GM21737 (cell line): ENCODE data around the gene SSU72.
"Not testable (repeated sequence)": the region's sequence is repeated elsewhere in the genome, so short reads cannot be mapped to it uniquely, and the experiment has no call there.

Experiments
- ATAC-seq: cut with Tn5 transposase; IDR thresholded peaks from one replicate; pipeline ENCODE4 v1.9.1; 2021; ENCODE audit warnings: mild to moderate bottlenecking, moderate library complexity; ENCODE audit not compliant: unreplicated experiment

Gene SSU72

DNA sequence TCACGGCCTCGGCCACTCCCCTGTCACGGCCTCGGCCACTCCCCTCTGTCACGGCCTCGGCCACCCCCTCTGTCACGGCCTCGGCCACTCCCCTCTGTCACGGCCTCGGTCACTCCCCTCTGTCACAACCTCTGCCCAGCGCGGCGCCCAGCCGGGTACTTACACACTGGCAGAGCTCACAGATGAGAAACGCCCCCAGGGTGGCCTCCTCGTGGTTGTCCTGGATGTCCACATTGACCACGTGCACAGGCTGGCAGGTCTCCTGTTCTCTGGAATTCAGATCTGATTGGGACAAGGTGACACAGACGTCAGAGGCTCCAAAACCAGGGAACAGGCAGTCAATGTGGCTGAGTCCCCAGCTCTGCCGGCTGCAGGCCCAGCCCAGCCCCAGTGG lies 31.0 kb downstream of the SSU72 start:
- ATAC-seq = no peak

DNA sequence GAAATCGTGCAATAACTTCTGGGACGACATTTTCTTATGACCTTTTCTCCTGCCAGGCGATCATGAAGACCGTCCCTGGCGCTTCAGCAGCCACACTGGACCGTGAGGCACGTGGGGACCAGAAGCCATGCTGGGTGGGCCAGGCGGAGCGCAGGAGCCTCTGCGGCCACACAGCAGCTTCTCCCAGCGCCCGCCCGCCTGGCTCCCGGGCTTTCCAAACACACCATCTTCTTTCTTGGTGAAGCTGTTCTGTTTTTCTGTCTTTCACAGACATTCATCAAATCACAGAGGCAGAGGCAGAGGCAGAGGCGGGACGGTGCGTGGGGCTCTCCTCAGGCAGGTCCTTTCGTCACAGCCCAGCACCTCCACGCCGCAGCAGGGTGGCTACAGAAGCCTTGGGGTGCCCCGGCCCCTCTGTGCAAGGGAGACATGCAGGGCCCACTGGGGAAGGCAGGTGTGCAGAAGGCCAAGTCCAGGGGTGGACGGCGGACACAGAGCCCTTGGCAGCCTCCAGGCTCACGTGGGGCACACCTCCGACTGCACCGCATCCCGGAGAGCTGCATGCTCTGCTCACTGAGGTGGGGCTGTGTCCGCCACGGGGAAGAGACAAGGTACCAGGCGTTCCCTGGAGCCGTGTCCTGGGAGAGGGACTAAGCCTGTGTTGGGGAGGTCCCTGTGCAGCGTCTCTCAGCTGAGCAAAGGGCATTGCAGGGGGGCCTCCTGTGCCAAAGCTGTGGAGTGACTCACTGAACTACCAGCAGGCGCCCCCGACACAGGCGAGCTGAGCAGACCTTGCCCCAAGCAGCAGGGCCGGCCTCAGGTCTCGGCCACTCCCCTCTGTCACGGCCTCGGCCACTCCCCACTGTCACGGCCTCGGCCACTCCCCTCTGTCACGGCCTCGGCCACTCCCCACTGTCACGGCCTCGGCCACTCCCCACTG lies 31.6 kb downstream of the SSU72 start:
- no peak for ATAC-seq

DNA sequence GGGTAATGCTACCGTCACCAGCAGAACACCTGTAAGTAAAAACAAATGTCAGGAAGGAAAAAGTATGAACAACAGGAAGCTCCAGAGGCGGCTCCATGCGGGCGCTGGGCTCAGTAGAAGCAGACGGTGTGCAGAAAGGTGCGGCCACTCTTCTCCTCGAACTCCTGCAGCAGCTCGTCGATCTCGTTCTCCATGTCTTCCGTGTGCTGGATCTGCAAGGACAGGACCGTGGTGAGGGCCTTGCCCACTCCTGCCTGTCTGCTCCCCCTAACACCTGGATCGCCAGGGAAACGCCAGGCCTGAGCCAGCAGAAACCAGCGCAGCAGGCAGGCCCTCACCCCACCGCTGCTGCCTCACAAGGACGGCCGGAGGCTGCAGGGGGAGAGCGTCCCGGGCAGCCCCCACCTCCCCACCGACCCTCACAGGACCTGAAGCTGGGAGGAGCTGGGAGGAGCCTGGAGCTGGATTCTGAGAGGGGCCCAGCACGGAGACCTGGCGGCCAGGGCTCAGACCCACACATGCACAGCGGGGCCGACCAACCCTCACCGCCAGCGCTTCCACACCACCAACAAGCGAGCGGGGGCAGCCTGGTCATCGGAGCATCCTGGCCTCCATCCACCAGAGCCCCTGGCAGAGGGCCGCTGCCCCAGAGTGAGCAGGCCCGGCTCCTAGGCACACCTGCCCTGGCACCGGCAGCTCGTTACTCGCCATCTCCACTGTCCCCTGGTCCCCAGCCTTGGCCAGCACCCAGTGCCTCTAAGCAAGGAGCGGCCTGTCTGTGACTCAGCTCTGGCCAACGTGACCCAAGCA lies 32.5 kb downstream of the SSU72 start:
- ATAC-seq = no peak

DNA sequence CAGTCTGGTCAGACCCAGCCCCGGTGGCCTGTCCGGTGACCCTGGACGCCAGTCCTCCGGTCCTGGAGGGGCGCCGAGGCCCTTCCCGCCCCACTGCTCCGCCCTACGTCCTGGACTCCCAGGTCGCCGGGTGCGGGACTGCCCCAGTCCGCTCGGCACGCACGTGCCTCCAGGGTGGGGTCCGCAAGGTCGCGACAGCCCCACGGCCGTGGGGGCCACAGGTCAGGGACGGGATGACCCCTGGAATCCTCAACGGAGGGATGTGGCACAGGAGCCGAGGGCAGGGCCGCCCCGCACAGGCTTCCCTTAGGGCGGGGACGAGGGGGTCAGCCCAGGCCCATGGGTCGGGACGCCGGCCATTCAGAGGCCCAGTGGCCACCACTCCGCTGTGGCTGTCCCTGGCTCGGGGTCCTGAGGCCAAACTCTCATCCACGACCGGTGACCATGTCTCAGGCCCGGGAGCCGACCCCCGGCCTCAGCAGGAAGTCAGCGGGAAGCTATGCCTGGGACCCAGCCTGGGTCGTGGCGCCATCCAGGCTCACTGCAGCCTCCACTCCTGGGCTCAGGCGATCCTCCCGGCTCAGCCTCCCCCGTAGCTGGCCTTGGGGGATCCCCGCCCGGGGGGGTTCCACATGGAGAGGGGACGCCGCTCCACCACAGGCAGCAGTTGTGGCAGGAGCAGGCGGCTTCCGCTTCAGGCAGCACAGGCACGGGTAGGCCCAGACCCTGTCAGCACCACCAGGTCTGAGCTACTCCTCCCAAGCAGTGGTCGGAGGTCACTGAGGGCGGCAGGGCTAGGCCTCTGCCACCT lies 33.6 kb downstream of the SSU72 start:
- ATAC-seq = no peak

DNA sequence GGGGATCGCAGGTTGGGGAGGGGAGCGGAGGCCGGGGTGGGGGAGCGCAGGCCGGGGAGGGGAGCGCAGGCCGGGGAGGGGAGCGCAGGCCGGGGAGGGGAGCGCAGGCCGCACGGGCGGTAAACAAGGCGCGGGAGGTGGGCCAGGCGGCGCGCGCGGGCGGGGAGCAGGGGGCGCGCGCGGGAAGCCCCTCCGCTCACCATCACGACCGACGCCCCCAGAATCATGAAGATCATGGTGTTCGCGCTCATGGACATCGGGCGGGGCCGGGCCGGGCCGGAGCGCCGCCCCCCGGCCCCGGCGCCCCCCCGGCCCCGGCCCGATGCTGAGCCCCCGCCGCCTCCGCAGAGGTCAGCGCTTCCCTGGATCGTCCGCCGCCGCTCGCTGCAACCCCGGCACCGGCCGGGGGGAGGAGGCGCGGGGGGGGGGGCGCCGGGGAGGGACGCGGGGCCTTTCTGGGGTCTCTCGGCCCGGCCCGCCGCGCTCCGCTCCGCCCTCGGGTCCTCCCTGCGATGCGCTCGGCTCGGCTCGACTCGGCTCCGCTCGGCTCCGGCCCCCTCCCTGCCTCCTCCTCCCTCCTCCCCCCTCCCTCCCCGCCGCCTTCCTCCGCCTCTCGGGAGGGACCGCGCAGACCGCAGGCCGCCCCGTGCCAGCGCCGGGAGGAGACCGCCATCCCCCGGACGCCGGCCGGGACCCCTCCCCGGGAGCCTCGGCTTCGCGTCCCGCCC lies 34.4 kb downstream of the SSU72 start, which contains the start of gene TMEM240:
Gene TMEM240, minus strand, starts transcription at position 535 of the 728 bp plus-strand sequence. Its CDS starts 278 bp downstream, at position 257.
- no peak for ATAC-seq

DNA sequence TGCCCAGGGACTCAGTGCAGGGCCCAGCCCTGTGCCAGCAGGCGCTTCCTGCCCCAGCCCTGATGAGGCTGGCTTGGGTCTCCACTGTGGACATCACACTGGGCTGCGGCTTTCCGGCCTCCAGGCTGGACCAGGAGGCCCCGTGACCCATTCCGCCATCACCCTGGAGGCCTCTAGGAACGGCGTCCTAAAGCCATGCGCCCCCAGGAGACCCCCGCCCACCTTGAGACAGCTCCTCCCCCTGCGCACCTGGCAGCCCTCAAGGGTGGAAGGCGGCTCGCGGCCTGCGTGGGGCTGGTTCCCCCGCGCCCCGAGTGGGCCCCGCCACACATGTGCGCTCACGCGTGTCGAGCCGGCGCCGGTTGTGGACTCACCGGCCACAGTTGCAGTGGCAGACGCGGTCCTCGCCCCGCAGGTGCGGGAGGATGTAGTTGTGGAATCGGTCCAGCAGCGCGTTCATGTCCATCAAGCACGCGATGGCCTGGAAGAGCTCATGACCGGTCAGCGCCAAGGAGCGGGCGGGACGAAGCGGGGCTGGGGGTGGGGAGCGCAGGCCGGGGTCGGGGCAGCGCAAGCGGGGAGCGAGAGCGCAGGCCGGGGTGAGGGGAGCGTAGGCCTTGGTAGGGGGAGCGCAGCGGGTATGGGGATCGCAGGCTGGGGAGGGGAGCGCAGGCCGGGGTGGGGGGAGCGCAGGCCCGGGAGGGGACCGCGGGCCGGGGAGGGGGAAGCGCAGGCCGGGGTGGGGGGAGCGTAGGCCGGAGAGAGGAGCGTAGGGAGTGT lies 35.2 kb downstream of the SSU72 start:
- no peak for ATAC-seq

DNA sequence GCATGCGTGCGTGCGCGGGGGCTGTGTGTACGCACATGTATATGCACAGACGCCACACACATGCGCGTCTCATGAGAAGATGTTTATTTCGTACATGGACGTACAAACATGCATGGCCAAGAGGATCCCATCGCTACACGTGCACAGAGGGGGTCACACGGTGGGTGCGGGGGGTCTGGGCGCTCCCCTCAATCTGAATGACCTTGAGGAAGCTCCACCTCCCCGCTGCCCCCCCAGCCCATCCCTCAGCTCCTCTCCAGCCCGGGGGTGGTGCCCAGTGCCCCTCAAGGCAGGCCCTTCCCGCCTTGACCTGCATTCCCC lies 35.7 kb downstream of the SSU72 start:
- no peak for ATAC-seq

DNA sequence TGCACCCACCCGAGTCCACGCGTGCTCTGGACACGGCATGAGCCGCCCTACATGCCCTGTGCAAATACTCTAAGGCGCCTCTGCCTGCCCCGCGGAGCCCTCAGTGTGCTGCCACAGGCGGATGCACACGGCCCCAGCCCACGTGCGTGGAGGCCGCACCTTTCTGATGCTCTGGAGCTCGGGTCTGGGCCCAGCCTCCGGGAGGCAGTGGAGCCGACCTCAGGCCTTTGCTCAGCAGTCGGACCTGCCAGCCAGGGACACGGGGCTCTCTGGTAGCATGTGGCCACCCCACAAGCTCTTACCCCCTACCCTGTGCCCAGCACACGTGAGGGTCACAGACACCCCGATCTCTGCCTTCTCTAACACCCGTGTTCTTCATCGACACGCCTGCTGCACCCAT lies 36.3 kb downstream of the SSU72 start:
- no peak for ATAC-seq

DNA sequence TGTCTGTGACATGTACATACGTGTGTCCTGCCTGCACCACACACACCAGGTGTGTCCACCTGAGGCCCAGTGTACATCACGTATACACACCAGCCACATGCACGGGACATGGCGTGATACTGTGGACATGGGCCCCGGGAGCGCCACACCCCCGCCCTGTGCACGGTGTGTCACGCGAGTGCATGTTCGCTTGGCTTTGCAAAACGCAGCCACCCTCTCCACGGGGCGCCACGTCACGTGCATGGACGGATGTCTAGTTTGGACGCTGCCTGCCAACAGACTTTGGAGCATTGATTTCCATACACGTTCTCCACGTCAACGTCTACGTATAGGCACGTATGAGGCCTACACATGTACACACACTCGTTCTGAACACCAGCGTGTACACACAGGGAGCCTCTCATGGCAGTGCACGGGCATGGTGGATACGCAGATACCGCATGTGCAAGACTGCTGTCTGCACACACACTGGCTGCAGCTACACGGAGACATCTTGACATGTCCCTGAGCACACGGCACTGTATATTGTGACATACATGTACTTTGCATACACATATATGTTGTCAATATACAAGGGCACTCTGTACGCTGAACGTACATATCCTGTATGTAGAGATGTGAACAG lies 36.9 kb downstream of the SSU72 start:
- ATAC-seq = no peak

DNA sequence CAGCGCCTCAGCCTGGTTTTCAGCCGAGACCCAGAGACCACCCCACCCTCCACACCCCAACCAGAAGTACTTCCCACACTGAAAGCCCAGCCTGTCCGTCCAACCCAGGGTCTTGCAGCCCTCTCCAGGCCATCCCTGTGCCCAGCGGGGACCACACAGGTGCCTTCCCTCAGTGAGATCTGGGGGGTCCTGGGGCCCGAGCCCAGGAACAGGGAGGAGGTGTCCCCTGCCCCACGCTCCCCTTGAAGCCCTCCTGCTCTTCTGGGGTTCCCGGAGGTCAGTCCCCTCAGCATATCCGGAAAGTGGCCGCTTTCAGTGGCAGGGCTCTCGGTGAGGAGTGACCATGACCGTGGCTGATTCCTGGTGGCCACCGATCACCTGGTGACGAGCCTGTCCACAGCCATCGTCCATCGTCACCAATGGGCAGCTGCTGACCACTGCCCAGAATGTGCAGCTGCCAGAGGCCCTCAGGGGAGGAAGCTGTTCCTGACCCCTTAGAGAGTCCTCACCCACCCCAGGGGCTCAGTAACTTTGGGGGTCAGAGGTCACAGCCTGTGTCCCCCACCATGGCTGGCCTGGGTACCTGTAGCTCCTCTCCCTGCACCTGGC lies 37.6 kb downstream of the SSU72 start:
- ATAC-seq = no peak

DNA sequence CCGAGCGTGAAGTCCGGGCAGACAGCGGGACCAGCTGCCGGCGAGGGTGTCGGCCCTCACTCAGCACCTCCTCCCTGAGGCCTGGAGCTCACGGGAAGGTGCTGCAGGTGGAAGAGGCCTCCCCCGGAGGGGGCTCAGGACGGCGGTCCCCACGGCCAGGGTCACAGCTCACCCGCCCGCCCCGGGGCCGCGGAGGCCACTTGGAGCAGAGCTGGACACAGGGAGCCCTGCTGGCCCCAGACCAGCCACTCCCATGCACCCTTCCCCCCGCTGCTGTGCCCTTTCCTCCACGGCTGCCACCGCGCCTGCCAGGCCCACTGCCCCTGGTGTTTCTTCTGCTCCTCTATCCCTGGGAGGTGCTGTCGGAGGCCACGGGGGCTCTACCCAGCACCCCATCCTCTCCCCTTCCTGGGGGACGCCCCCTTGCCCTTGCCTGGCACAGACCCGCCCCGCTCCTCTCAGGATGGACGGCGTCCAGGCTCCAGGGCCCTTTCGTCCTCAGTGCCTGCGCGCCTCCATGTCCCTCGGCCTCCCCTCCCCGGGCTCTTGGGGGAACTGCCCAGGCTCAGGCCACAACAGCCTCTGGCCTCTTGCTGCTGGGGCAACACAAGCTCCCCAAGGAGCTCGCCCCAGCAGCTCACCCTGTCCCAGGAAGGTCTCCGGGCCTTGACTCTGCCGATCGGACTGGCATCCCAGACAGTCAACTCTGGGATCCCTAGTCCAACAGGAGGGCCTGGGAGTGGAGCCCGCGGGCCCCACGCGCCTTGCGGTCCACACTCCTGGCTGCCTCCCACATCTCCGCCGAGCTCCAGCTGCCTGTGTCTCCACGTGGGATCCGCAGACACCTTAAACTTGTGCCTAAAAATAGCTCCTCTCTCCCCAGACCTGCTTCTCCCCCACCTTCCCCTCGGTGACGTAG lies 38.4 kb downstream of the SSU72 start:
- ATAC-seq = no peak

DNA sequence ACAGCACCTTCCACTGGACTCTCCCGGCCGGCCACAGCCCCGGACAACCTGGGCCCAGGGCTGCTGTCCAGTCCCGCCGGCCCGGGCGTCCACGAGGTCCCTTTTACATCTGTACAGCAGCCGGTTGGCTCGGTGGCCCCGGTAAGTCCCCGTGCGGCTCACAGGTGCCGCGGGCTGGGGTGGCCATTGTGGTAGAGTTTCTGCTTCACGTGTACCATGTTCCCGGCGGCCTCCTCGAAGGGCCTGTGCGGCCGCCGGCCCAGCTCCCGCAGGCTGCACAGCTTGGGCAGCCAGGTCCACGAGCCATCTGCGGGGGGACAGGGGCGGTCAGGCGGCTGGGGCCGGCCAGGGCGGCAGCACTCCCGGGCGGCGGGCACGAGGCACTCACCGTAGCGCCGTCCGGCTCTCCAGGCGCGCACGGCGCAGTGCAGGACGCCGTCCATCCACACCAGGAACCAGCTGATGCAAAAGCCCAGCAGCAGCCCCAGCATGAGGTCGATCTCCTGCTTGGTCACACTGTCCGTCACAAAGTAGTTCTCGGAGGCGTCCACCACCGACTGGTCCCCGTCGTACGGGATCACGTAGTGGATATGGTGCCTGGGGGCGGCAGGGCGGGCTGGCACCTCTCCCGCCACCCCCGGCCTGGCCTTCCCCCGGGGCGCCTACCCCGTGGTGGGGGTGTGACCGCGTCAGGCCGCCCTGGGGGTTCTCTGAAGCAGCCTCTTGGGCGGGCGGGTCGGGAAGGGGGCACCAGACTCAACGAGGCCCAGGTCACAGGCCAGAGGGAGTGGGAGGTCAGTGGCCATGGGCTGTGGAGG lies 39.3 kb downstream of the SSU72 start:
- no peak for ATAC-seq

DNA sequence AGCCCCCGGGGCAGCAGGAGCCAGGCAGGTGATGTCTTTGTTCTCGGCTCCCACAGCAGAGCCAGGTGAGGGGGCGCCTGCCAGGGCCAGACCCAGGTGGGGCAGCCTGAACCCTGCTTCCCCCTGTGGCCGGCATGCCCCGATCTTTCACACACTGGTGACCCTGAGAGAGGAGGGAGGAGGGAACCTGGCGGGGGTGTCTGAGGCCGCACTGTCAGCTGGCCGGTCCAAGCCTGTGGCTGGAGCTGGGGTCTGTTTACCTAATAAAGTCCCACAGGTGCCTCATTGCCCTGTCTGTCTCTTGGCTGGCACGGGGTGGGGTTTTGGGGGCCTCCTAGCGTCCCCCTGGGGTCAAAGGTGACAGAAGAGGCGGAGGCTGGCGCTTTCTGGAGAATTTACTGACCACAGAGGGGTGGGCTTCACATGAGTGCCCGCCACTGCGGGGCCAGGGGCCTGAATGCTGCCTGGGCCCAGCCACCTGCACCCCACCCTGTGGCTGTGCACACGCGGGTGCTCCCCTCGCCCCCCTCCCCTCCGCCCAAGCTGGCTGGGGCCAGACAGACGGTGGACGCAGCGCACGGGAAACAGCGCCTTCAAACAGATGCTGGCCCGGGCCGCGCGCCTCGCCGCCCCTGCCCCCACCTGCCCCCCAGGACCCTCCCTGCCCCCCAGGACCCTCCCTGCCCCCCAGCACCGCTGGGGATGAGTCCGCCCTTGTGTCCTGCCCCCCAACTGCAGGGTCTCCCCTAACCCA lies 40.1 kb downstream of the SSU72 start:
- ATAC-seq = no peak

DNA sequence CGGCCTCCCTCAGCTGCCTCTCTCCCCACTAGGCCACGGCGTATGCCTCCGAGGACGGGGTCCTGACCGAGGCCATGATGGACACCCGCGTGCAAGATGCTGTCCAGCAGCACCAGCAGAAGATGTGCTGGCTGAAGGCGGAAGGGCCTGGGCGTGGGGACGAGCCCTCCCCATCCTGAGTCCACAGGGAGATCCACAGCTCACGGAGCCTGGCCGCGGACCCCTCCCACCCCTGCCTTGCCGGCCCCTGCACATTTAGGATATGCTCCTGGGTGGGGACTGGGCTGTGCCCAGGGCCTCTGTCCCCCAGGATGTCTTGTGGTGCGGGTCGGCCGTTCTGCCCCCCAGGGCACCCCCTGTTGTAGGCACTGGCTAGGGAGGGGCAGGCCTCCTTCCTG lies 40.8 kb downstream of the SSU72 start:
- ATAC-seq = not testable (repeated sequence)

DNA sequence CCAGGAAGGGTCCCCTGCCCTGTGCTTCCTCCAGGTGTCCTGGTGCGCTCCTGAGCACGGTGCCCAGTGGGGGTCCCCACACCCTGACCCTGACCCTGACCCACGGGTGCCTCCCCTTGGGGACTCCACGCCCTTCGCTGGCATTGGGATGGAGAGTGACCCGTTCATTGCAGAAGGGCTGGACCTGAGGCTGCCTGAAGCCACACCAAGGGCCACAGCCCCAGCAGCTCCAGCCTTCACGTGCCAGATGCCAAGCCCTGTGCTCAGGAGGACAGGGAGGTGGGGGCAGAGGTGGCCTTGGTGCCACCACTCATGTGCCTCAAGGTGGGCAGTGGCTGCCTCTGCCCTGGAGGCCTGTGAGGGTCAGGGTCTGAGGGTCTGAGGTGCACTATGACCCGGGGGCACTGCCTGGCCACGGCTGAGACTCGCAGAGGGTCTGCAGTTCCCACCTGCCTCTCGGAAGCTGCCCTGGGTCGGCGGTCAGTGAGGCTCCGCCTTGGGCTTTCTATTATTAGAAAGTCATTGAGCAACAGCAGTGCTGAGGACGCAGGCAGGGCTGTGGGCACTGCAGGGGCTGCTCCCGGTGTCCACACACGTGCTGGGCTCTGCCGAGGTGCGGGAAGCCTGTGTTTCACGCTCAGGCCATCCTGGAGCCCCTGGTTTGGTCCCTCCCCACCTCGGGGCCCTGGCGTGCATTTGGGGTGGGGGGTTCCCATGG lies 41.3 kb downstream of the SSU72 start:
- ATAC-seq = not testable (repeated sequence)

DNA sequence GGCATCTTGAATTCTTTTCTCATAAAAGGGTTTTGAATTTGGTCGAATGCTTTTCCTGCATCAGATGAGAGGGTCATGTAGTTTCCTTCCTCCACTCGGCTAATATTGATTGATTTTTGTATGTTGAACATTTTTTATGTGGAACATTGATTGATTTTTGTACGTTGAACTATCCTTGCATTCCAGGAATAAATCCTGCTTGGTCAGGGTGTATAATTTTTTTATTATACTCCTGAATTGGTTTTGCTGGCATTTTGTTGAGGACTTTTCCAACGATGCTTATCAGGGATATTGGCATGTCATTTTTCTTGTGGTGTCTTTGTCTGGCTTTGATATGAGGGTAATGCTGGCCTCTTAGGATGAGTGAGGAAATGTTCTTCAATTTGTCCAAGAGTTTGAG lies 42.7 kb downstream of the SSU72 start:
- ATAC-seq = no peak
